HL-60 (cell line): ENCODE measurements around the gene MTCL3.

Experiments
- CTCF ChIP-seq: IDR thresholded peaks from one replicate; pipeline ENCODE4 v1.5.1; 2011; ENCODE audit warnings: low read length, control low read depth, inconsistent platforms; ENCODE audit not compliant: insufficient read depth
- TF ChIP-seq, protein P1 (sequence below): IDR thresholded peaks from 2 replicates; pipeline ENCODE4 v1.6.1; 2012; ENCODE audit warnings: low read depth; ENCODE audit not compliant: insufficient replicate concordance

DNA sequence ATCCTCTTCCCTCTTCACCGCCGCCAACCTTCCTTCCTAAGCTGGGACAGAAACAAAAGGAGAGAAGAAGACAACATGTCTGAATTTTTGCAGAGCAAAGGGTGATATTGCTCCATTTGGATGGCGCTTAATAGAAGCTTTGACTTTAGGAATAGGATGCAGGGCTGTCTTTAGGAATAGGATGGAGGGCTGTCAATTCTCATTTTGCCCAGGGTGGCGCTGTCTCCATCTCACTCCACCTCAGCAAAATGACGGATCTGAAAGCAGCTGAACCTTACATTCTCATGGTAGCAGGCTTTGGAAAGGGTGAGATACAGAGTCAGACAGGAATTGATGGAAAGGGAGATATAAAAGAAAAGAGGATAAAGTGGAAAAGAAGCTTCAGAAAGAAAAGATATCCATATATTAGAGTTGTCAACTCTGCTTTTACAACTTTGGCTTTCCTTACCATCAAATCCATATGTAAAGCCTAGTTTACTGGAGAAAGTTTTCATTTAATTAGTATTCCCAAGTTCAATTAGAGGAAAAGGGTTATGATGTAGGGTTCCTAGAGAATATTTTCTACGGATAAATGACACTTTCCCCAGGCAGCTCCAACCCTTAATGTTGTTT, 2.4 kb downstream of the MTCL3 start:
- peak; percentile 82 for TF ChIP-seq CTCF
- TF ChIP-seq, protein P1, sequence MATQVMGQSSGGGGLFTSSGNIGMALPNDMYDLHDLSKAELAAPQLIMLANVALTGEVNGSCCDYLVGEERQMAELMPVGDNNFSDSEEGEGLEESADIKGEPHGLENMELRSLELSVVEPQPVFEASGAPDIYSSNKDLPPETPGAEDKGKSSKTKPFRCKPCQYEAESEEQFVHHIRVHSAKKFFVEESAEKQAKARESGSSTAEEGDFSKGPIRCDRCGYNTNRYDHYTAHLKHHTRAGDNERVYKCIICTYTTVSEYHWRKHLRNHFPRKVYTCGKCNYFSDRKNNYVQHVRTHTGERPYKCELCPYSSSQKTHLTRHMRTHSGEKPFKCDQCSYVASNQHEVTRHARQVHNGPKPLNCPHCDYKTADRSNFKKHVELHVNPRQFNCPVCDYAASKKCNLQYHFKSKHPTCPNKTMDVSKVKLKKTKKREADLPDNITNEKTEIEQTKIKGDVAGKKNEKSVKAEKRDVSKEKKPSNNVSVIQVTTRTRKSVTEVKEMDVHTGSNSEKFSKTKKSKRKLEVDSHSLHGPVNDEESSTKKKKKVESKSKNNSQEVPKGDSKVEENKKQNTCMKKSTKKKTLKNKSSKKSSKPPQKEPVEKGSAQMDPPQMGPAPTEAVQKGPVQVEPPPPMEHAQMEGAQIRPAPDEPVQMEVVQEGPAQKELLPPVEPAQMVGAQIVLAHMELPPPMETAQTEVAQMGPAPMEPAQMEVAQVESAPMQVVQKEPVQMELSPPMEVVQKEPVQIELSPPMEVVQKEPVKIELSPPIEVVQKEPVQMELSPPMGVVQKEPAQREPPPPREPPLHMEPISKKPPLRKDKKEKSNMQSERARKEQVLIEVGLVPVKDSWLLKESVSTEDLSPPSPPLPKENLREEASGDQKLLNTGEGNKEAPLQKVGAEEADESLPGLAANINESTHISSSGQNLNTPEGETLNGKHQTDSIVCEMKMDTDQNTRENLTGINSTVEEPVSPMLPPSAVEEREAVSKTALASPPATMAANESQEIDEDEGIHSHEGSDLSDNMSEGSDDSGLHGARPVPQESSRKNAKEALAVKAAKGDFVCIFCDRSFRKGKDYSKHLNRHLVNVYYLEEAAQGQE: no peak
